Fibroblast of lung (primary cell): Measurements from ENCODE around the gene GLYR1. TPM values are rescaled to one million over a fixed set of nuclear protein-coding genes. Genes with fewer than 3 reads are reported as not detected.

ENCODE experiments used
- DNase-seq, 2 donors: peaks; one replicate each; pipeline versions ENCODE4 v3.0.0 to v3.0.0-alpha.2; 2010; ENCODE audit warnings: low read depth in 2 of 2
- H2AFZ ChIP-seq: 2 replicates; pipeline ENCODE4 v1.5.1; 2012; ENCODE audit warnings: low read length, control low read depth, inconsistent platforms
- H3K27ac ChIP-seq: 2 replicates; pipeline ENCODE4 v1.5.1; 2011; ENCODE audit warnings: low read length, control low read depth; ENCODE audit not compliant: insufficient read depth
- H3K27me3 ChIP-seq: 2 replicates; pipeline ENCODE4 v1.5.1; 2011; ENCODE audit warnings: mild to moderate bottlenecking, low read length; ENCODE audit not compliant: control insufficient read depth, insufficient read depth
- H3K36me3 ChIP-seq: 2 replicates; pipeline ENCODE4 v1.5.1; 2011; ENCODE audit warnings: low read length; ENCODE audit not compliant: control insufficient read depth, insufficient read depth
- H3K4me1 ChIP-seq: 2 replicates; pipeline ENCODE4 v1.5.1; 2011; ENCODE audit warnings: low read length; ENCODE audit not compliant: control insufficient read depth, insufficient read depth; ENCODE audit errors: extremely low read depth
- H3K4me2 ChIP-seq: 2 replicates; pipeline ENCODE4 v1.5.1; 2011; ENCODE audit warnings: low read length, control low read depth; ENCODE audit not compliant: insufficient read depth; ENCODE audit errors: extremely low read depth
- H3K4me3 ChIP-seq, 4 experiments: fragments of 200-600 bp in 1 of 4; sonication (generic) in 1 of 4; replicated peaks in 1 of 4; 2 replicates each; pipeline ENCODE4 v1.5.1; 2011 to 2016; ENCODE audit warnings: low read length in 4 of 4, low read depth in 3 of 4, mild to moderate bottlenecking in 3 of 4, control low read depth in 2 of 4, inconsistent platforms in 1 of 4, mixed read lengths in 1 of 4; ENCODE audit not compliant: insufficient read depth in 1 of 4; ENCODE audit errors: control extremely low read depth in 1 of 4
- H3K79me2 ChIP-seq: 2 replicates; pipeline ENCODE4 v1.5.1; 2012; ENCODE audit warnings: mild to moderate bottlenecking, low read length, inconsistent platforms; ENCODE audit not compliant: control insufficient read depth, insufficient read depth
- H3K9ac ChIP-seq: 2 replicates; pipeline ENCODE4 v1.5.1; 2011; ENCODE audit warnings: mild to moderate bottlenecking, low read length, control low read depth; ENCODE audit not compliant: insufficient read depth
- H3K9me3 ChIP-seq: 2 replicates; pipeline ENCODE4 v1.5.1; 2012; ENCODE audit warnings: low read depth, low read length; ENCODE audit not compliant: control insufficient read depth, insufficient read depth
- H4K20me1 ChIP-seq: 2 replicates; pipeline ENCODE4 v1.5.1; 2011; ENCODE audit warnings: low read length; ENCODE audit not compliant: control insufficient read depth, insufficient read depth; ENCODE audit errors: extremely low read depth
- EZH2 ChIP-seq: IDR thresholded peaks from 2 replicates; pipeline ENCODE4 v1.5.1; 2012; ENCODE audit warnings: low read length, control low read depth, mild to moderate bottlenecking; ENCODE audit errors: missing control alignments
- polyA plus RNA-seq, 2 donors: library from polyadenylated mRNA; depleted of rRNA in 1 of 2; stranded (reverse) in 1 of 2; unstranded in 1 of 2; fragments of >200 nt; gene quantifications; 2 replicates each; pipeline ENCODE4 v1.2.1, GENCODE V29; 2011 to 2012; ENCODE audit warnings: missing spikeins in 1 of 2
- total RNA-seq: library from RNA; depleted of rRNA; stranded (reverse); fragments of >200 nt; gene quantifications from 2 replicates; pipeline ENCODE4 v1.2.1, GENCODE V29; 2014
- TF ChIP-seq, protein P1 (sequence below), 2 donors: IDR thresholded peaks in 1 of 2; conservative IDR thresholded peaks in 1 of 2; 1 replicate in 1 of 2; 2 replicates in 1 of 2; pipeline ENCODE4 v1.5.1; 2011 to 2012; ENCODE audit warnings: low read length in 2 of 2, control low read depth in 1 of 2, inconsistent platforms in 1 of 2, low read depth in 1 of 2, mild to moderate bottlenecking in 1 of 2

The GLYR1 gene
- total and polyA plus RNA-seq, 2 donors (not counting 1 experiment from before 2014, with no cell fraction given) = 28.6 to 39.6 TPM

DNA sequence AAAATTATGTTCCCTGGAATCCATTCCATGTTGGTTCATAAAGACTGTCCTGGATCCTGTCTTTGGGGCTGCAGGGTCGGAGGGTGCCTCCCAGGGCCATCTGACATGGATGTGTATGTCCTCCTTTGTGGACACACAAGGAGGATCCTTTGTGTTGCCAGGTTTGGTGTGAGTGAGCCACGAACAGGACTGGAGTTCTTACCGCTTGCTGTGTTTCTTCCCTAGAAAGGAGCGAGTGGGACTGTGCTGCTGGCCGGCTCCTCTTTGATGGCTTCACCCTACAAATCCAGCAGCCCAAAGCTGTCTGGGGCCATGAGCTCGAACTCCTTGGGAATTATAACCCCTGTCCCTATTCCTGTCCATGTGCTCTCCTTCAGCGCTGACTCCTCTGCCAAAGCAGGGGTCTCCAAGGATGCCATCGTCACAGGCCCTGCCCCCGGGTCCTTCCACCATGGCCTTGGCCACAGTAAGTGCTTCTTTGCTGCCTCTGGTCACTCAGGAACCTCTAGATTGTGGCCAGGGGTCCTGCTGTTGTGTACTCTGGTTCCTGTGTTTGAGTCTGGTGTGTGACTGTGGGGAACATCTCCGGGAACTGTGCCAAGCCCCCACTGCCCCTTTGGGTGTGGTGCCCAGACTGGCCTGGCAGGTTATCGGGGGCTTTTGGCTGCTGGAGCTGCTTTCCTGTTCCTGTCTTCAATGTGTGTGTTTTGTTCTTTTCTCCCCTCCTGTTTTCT is 29.7 kb upstream of the GLYR1 start:
- H3K27me3 ChIP-seq = no peaks in the 10 kb centered on the region
- no peak overlapping the region for H3K9ac ChIP-seq
- peaks cover 33% of the 10 kb centered on the region for H3K36me3 ChIP-seq
- no peak overlapping the region for H3K4me3 ChIP-seq
- no peak for DNase-seq
- peaks cover 2% of the 10 kb centered on the region for H3K4me1 ChIP-seq
- H3K27ac ChIP-seq = no peak overlapping the region
- H3K4me2 ChIP-seq = no peak overlapping the region
- no peaks in the 10 kb centered on the region for H4K20me1 ChIP-seq
- H3K79me2 ChIP-seq = no peaks in the 10 kb centered on the region
- H3K9me3 ChIP-seq = no peaks in the 10 kb centered on the region
- no peak for TF ChIP-seq EZH2
- TF ChIP-seq, protein P1, sequence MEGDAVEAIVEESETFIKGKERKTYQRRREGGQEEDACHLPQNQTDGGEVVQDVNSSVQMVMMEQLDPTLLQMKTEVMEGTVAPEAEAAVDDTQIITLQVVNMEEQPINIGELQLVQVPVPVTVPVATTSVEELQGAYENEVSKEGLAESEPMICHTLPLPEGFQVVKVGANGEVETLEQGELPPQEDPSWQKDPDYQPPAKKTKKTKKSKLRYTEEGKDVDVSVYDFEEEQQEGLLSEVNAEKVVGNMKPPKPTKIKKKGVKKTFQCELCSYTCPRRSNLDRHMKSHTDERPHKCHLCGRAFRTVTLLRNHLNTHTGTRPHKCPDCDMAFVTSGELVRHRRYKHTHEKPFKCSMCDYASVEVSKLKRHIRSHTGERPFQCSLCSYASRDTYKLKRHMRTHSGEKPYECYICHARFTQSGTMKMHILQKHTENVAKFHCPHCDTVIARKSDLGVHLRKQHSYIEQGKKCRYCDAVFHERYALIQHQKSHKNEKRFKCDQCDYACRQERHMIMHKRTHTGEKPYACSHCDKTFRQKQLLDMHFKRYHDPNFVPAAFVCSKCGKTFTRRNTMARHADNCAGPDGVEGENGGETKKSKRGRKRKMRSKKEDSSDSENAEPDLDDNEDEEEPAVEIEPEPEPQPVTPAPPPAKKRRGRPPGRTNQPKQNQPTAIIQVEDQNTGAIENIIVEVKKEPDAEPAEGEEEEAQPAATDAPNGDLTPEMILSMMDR (conservative IDR thresholded peaks at IDR 0.05 in 1 of 2, IDR thresholded peaks at IDR 0.05 in 1 of 2; ENCODE audit: low read depth in 1 of 2, low read length in 2 of 2) = no peak
- no peak overlapping the region for H2AFZ ChIP-seq

DNA sequence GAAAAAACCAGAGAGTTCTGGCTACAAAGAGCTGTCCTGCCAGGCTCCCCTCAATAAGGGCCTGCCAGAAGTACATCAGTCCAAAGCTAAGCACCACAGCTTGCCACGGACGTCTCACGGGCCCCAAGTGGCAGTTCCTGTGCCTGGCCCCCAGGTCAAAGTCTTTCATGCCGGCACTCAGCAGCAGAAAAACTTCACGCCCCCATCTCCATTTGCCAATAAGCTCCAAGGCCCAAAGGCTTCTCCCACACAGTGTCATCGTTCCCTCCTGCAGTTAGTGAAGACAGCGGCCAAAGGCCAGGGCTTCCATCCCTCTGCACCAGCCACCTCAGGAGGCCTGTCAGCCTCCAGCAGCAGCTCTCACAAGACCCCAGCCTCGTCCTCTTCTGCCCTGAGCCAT is 27.6 kb upstream of the GLYR1 start:
- peaks cover 1% of the 10 kb centered on the region for H4K20me1 ChIP-seq
- no peak overlapping the region for H3K27ac ChIP-seq
- DNase-seq = no peak
- H3K36me3 ChIP-seq = peaks cover 37% of the 10 kb centered on the region
- H3K4me2 ChIP-seq = no peak overlapping the region
- H3K4me3 ChIP-seq = no peak overlapping the region
- H3K4me1 ChIP-seq = peaks cover 2% of the 10 kb centered on the region
- no peaks in the 10 kb centered on the region for H3K79me2 ChIP-seq
- no peak for TF ChIP-seq EZH2
- TF ChIP-seq, protein P1 (conservative IDR thresholded peaks at IDR 0.05 in 1 of 2, IDR thresholded peaks at IDR 0.05 in 1 of 2; ENCODE audit: low read depth in 1 of 2, low read length in 2 of 2) = no peak
- H2AFZ ChIP-seq = no peak overlapping the region
- no peaks in the 10 kb centered on the region for H3K9me3 ChIP-seq
- no peak overlapping the region for H3K9ac ChIP-seq
- H3K27me3 ChIP-seq = no peaks in the 10 kb centered on the region

DNA sequence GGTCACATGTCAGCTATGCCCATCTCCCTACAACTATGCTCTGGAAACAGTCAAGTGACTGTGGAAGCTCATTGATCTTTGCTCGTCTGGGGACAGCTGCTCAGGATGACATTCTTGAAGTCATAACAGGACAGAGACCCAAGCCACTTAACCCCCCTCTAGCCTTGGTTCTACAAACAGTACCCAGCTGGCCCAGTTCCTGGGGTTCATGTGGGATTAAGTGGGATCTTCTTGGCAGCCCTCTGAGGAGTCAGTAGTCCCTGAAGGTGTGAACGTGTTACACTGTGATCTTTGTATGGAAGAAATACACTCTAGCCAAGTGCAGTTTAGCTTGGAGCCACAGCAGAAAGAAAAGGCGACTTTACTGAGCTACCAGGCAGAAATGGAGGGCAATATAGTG is 26.0 kb upstream of the GLYR1 start:
- Histone ChIP-seq H3K27me3 (no peaks in the 10 kb centered on the region), H3K4me3 (no peak overlapping the region), H3K27ac (no peak overlapping the region), H3K79me2 (peaks cover 10% of the 10 kb centered on the region), H3K9ac (no peak overlapping the region), H3K36me3 (peaks cover 39% of the 10 kb centered on the region), H3K4me1 (no peaks in the 10 kb centered on the region), H3K9me3 (no peaks in the 10 kb centered on the region), H4K20me1 (peaks cover 1% of the 10 kb centered on the region), H3K4me2 (no peak overlapping the region), H2AFZ (no peak overlapping the region)
- no peak for DNase-seq
- no peak for TF ChIP-seq EZH2
- TF ChIP-seq, protein P1 (conservative IDR thresholded peaks at IDR 0.05 in 1 of 2, IDR thresholded peaks at IDR 0.05 in 1 of 2; ENCODE audit: low read depth in 1 of 2, low read length in 2 of 2) = no peak
